H9 (cell line): ENCODE measurements around the gene TSPO2. TPM values are rescaled to one million over a fixed set of nuclear protein-coding genes. Genes with fewer than 3 reads are reported as not detected.

Source experiments
- DNase-seq: peaks from one replicate; pipeline ENCODE4 v3.0.0-alpha.2; 2017
- H2AFZ ChIP-seq: one replicate; pipeline ENCODE4 v1.6.1; 2013; ENCODE audit warnings: mild to moderate bottlenecking, low read length, control low read depth, moderate library complexity
- H2AK5ac ChIP-seq: 2 replicates; pipeline ENCODE4 v1.6.1; 2013; ENCODE audit warnings: low read length, control low read depth, mixed read lengths; ENCODE audit not compliant: insufficient read length
- H2BK120ac ChIP-seq: one replicate; pipeline ENCODE4 v1.6.1; 2013; ENCODE audit warnings: low read depth, mild to moderate bottlenecking, low read length, control low read depth, inconsistent platforms; ENCODE audit not compliant: poor library complexity, severe bottlenecking
- H2BK12ac ChIP-seq: 2 replicates; pipeline ENCODE4 v1.6.1; 2013; ENCODE audit warnings: low read length, control low read depth, mixed read lengths, low read depth; ENCODE audit not compliant: insufficient read length
- H2BK15ac ChIP-seq: 2 replicates; pipeline ENCODE4 v1.6.1; 2013; ENCODE audit warnings: low read depth, low read length, control low read depth
- H2BK20ac ChIP-seq: one replicate; pipeline ENCODE4 v1.6.1; 2013; ENCODE audit warnings: low read depth, mild to moderate bottlenecking, low read length, control low read depth, inconsistent platforms; ENCODE audit not compliant: poor library complexity, severe bottlenecking
- H2BK5ac ChIP-seq: 2 replicates; pipeline ENCODE4 v1.6.1; 2013; ENCODE audit warnings: low read length, control low read depth, mixed read lengths; ENCODE audit not compliant: insufficient read length
- H3K14ac ChIP-seq: 2 replicates; pipeline ENCODE4 v1.6.1; 2013; ENCODE audit warnings: low read length, control low read depth; ENCODE audit not compliant: insufficient read depth
- H3K18ac ChIP-seq: 2 replicates; pipeline ENCODE4 v1.6.1; 2013; ENCODE audit warnings: low read depth, mild to moderate bottlenecking, mixed read lengths, low read length, control low read depth; ENCODE audit not compliant: insufficient read length
- H3K23ac ChIP-seq: 2 replicates; pipeline ENCODE4 v1.6.1; 2013; ENCODE audit warnings: low read length, control low read depth, mixed read lengths, low read depth; ENCODE audit not compliant: insufficient read length
- H3K23me2 ChIP-seq: 2 replicates; pipeline ENCODE4 v1.6.1; 2013; ENCODE audit warnings: low read depth, mild to moderate bottlenecking, mixed read lengths, low read length, control low read depth; ENCODE audit not compliant: insufficient read length, poor library complexity, severe bottlenecking
- H3K27ac ChIP-seq: 2 replicates; pipeline ENCODE4 v1.5.1; 2013; ENCODE audit warnings: low read length, control low read depth, mixed read lengths, low read depth; ENCODE audit not compliant: insufficient read length
- H3K27me3 ChIP-seq: 2 replicates; pipeline ENCODE4 v1.6.1; 2013; ENCODE audit warnings: low read length, control low read depth, inconsistent platforms; ENCODE audit not compliant: insufficient read depth
- H3K4ac ChIP-seq: 2 replicates; pipeline ENCODE4 v1.6.1; 2013; ENCODE audit warnings: low read depth, mild to moderate bottlenecking, control low read depth, inconsistent platforms, low read length, moderate library complexity
- H3K4me1 ChIP-seq: 2 replicates; pipeline ENCODE4 v1.6.1; 2013; ENCODE audit warnings: low read length, control low read depth, inconsistent platforms; ENCODE audit not compliant: insufficient read depth
- H3K4me2 ChIP-seq: 2 replicates; pipeline ENCODE4 v1.6.1; 2013; ENCODE audit warnings: low read length, control low read depth, mixed read lengths; ENCODE audit not compliant: insufficient read length, insufficient read depth
- H3K56ac ChIP-seq: 2 replicates; pipeline ENCODE4 v1.6.1; 2013; ENCODE audit warnings: low read depth, mild to moderate bottlenecking, mixed read lengths, low read length, control low read depth; ENCODE audit not compliant: insufficient read length
- H3K79me1 ChIP-seq: 2 replicates; pipeline ENCODE4 v1.6.1; 2013; ENCODE audit warnings: low read depth, mild to moderate bottlenecking, moderate library complexity, low read length, control low read depth, inconsistent platforms; ENCODE audit not compliant: insufficient read depth, poor library complexity, severe bottlenecking
- H3K79me2 ChIP-seq: 2 replicates; pipeline ENCODE4 v1.6.1; 2013; ENCODE audit warnings: low read length, control low read depth, inconsistent platforms; ENCODE audit not compliant: insufficient read depth
- H3K9ac ChIP-seq: 2 replicates; pipeline ENCODE4 v1.6.1; 2013; ENCODE audit warnings: low read length, control low read depth, mixed read lengths; ENCODE audit not compliant: insufficient read length; ENCODE audit errors: extremely low read depth
- H3K9me3 ChIP-seq: one replicate; pipeline ENCODE4 v1.6.1; 2013; ENCODE audit warnings: low read depth, low read length, inconsistent platforms; ENCODE audit not compliant: control insufficient read depth
- H3T11ph ChIP-seq: one replicate; pipeline ENCODE4 v1.6.1; 2013; ENCODE audit warnings: mild to moderate bottlenecking, low read length, control low read depth, inconsistent platforms
- H4K20me1 ChIP-seq: one replicate; pipeline ENCODE4 v1.6.1; 2013; ENCODE audit not compliant: control insufficient read depth, insufficient read length, insufficient read depth
- H4K5ac ChIP-seq: 2 replicates; pipeline ENCODE4 v1.6.1; 2013; ENCODE audit warnings: low read depth, mild to moderate bottlenecking, mixed read lengths, low read length, control low read depth; ENCODE audit not compliant: insufficient read length
- H4K8ac ChIP-seq: replicated peaks from 2 replicates; pipeline ENCODE4 v1.6.1; 2013; ENCODE audit warnings: low read length, control low read depth, mixed read lengths, low read depth; ENCODE audit not compliant: insufficient read length
- H4K91ac ChIP-seq: 2 replicates; pipeline ENCODE4 v1.6.1; 2013; ENCODE audit warnings: low read depth, mild to moderate bottlenecking, moderate library complexity, mixed read lengths, low read length, control low read depth; ENCODE audit not compliant: insufficient read length
- H3K27ac Mint-ChIP-seq, 3 experiments: 2 replicates in 2 of 3; 3 replicates in 1 of 3; pipeline ENCODE4 v1.8.0; 2020 to 2021; ENCODE audit warnings: mixed read lengths in 3 of 3, mild to moderate bottlenecking in 1 of 3, moderate library complexity in 1 of 3
- H3K27me3 Mint-ChIP-seq: 2 replicates; pipeline ENCODE4 v1.8.0; 2021; ENCODE audit warnings: low read depth, mild to moderate bottlenecking, moderate library complexity, mixed read lengths
- H3K36me3 Mint-ChIP-seq, 3 experiments: 2 replicates in 2 of 3; 3 replicates in 1 of 3; pipeline ENCODE4 v1.8.0; 2020 to 2021; ENCODE audit warnings: low read depth in 3 of 3, mixed read lengths in 3 of 3; ENCODE audit not compliant: insufficient read depth in 1 of 3
- H3K4me1 Mint-ChIP-seq, 2 experiments: 2 replicates each; pipeline ENCODE4 v1.8.0; 2020; ENCODE audit warnings: mixed read lengths in 2 of 2
- H3K4me3 Mint-ChIP-seq, 2 experiments: 2 replicates in 1 of 2; 3 replicates in 1 of 2; pipeline ENCODE4 v1.8.0; 2020 to 2021; ENCODE audit warnings: mild to moderate bottlenecking in 2 of 2, mixed read lengths in 2 of 2, moderate library complexity in 1 of 2
- H3K9me3 Mint-ChIP-seq, 2 experiments: 2 replicates in 1 of 2; 3 replicates in 1 of 2; pipeline ENCODE4 v1.8.0; 2020; ENCODE audit warnings: mild to moderate bottlenecking in 2 of 2, mixed read lengths in 2 of 2, moderate library complexity in 1 of 2
- WGBS: extraction: QIAGEN DNeasy Blood & Tissue Kit; methylation state at CpG from one replicate; pipeline ENCODE4 v1.1.7; 2013; ENCODE audit warnings: missing lambda C conversion rate, low lambda C conversion rate, mixed read lengths; ENCODE audit not compliant: insufficient read length; ENCODE audit errors: extremely low coverage; 5-methylcytosine and 5-hydroxymethylcytosine counted together
- total RNA-seq: library from RNA; stranded (reverse); gene quantifications from 2 replicates; pipeline ENCODE4 v1.2.1, GENCODE V29; 2021
- TF ChIP-seq, protein P1 (sequence below): fragments of 200-600 bp; sonication (generic); conservative IDR thresholded peaks from 3 replicates; pipeline ENCODE4 v1.8.0; 2021; ENCODE audit warnings: antibody characterized with exemption, mild to moderate bottlenecking

TSPO2 gene
- total RNA-seq, 1 experiment from 2014 or later, result not detected

GRCh38 chr6:41032830-41033229 lies 9.4 kb upstream of the TSPO2 start:
- H3K56ac ChIP-seq, result no peak overlapping the region
- H4K5ac ChIP-seq, result no peak overlapping the region

More at GRCh38 chr6:41032830-41033229, 9.4 kb upstream of the TSPO2 start:
- H3K4me2 ChIP-seq, result no peak overlapping the region
- no peak overlapping the region for H3T11ph ChIP-seq
- peaks cover 8% of the 10 kb centered on the region for H3K4me1 ChIP-seq
- no peak overlapping the region for H2AK5ac ChIP-seq
- DNase-seq, result no peak
- no peak overlapping the region for H2AFZ ChIP-seq
- Mint-ChIP-seq H3K4me1 (peaks cover 13% of the 10 kb centered on the region in 2 experiments), H3K36me3 (no peaks in the 10 kb centered on the region), H3K9me3 (no peaks in the 10 kb centered on the region), H3K27me3 (no peaks in the 10 kb centered on the region), H3K27ac (no peak overlapping the region), H3K4me3 (no peak overlapping the region)
- no peaks in the 10 kb centered on the region for H3K79me1 ChIP-seq
- H3K9ac ChIP-seq, result no peak overlapping the region
- no peak overlapping the region for H2BK15ac ChIP-seq
- H2BK20ac ChIP-seq, result no peak overlapping the region
- no peak overlapping the region for H3K23ac ChIP-seq
- H2BK120ac ChIP-seq, result no peak overlapping the region
- H3K27me3 ChIP-seq, result no peaks in the 10 kb centered on the region
- no peak overlapping the region for H4K8ac ChIP-seq
- no peaks in the 10 kb centered on the region for H3K9me3 ChIP-seq
- no peak overlapping the region for H2BK12ac ChIP-seq
- H3K14ac ChIP-seq, result no peak overlapping the region; the same call in 1 of the 2 replicates
- no peak overlapping the region for H3K27ac ChIP-seq
- H4K20me1 ChIP-seq, result no peaks in the 10 kb centered on the region
- H2BK5ac ChIP-seq, result no peak overlapping the region
- no peak overlapping the region for H3K4ac ChIP-seq
- TF ChIP-seq, protein P1, sequence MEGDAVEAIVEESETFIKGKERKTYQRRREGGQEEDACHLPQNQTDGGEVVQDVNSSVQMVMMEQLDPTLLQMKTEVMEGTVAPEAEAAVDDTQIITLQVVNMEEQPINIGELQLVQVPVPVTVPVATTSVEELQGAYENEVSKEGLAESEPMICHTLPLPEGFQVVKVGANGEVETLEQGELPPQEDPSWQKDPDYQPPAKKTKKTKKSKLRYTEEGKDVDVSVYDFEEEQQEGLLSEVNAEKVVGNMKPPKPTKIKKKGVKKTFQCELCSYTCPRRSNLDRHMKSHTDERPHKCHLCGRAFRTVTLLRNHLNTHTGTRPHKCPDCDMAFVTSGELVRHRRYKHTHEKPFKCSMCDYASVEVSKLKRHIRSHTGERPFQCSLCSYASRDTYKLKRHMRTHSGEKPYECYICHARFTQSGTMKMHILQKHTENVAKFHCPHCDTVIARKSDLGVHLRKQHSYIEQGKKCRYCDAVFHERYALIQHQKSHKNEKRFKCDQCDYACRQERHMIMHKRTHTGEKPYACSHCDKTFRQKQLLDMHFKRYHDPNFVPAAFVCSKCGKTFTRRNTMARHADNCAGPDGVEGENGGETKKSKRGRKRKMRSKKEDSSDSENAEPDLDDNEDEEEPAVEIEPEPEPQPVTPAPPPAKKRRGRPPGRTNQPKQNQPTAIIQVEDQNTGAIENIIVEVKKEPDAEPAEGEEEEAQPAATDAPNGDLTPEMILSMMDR, result no peak
- H3K23me2 ChIP-seq, result peaks cover 6% of the 10 kb centered on the region
- H3K79me2 ChIP-seq, result no peaks in the 10 kb centered on the region
- H3K18ac ChIP-seq, result no peak overlapping the region
- H4K91ac ChIP-seq, result no peak overlapping the region
- no CpG with 5 or more reads among the region's 15 CpGs for WGBS
